Measurements from ENCODE around the gene PIN4. TPM values are rescaled to one million over a fixed set of nuclear protein-coding genes. Genes with fewer than 3 reads are reported as not detected.

The PIN4 gene
- total and polyA plus RNA-seq, 10 of the 15 experiments (the other 5 are each of a cell fraction or from before 2014, with no cell fraction given): 8.2 to 53.6 (median 33.9) TPM

GRCh38 chrX:72133851-72134546 is 47.6 kb upstream of the PIN4 start:
- Histone ChIP-seq H3K27me3 (replicated peaks in 1 of 2; ENCODE audit: control insufficient read depth in 2 of 2, insufficient read depth in 2 of 2, low read length in 1 of 2) (peaks cover 0 to 8% of the 10 kb centered on the region in 2 experiments; a peak in 3 of 4 replicates), H2AFZ (ENCODE audit: control insufficient read depth, low read depth, low read length) (no peak overlapping the region), H3K79me2 (ENCODE audit: control insufficient read depth, insufficient read depth, low read length) (no peaks in the 10 kb centered on the region), H3K27ac (ENCODE audit: control insufficient read depth, insufficient read depth) (no peak overlapping the region), H3K4me3 (no peak overlapping the region), H3K4me1 (ENCODE audit: control insufficient read depth, insufficient read depth, low read length) (no peaks in the 10 kb centered on the region), H3K36me3 (ENCODE audit: control insufficient read depth in 2 of 2, insufficient read depth in 2 of 2, low read length in 1 of 2) (no peaks in the 10 kb centered on the region), H4K20me1 (ENCODE audit: control insufficient read depth, insufficient read depth) (no peaks in the 10 kb centered on the region), H3K9me3 (replicated peaks; ENCODE audit: control insufficient read depth, insufficient read depth, low read length) (no peaks in the 10 kb centered on the region; the same call in 2 of the 3 replicates), H3K4me2 (ENCODE audit: control insufficient read depth, insufficient read depth) (no peak overlapping the region), H3K9ac (ENCODE audit: control insufficient read depth, insufficient read depth, low read length) (no peak overlapping the region)
- in situ Hi-C loops (cut with MboI): no loop called here
- FAIRE-seq (no peak), DNase-seq (ENCODE audit: low read depth, low spot score) (no peak), ATAC-seq (no peak)
- RAD21 ChIA-PET (ENCODE audit: unreplicated experiment): no interaction called here
- POLR2A ChIA-PET: no interaction called here
- SMC1A ChIA-PET (ENCODE audit: uncharacterized antibody, unreplicated experiment): no interaction called here
- CTCF ChIA-PET: no interaction called here
- intact Hi-C loops (cut with micrococcal nuclease; ENCODE audit: unreplicated experiment): no loop called here
- no TSS peak for BruUV-seq (replicated peaks)
- TF ChIP-seq ASH2L (IDR thresholded peaks at IDR 0.05; ENCODE audit: borderline replicate concordance, low read depth): no peak
- no peak for TF ChIP-seq POLR2AphosphoS5 (IDR thresholded peaks at IDR 0.05; ENCODE audit: low read length)
- TF ChIP-seq RELB (IDR thresholded peaks at IDR 0.05; ENCODE audit: low read depth): no peak
- TF ChIP-seq RAD21 (IDR thresholded peaks at IDR 0.05; ENCODE audit: insufficient read depth, low read depth, low read length): no peak
- TF ChIP-seq BHLHE40 (IDR thresholded peaks at IDR 0.05; ENCODE audit: borderline replicate concordance in 1 of 2, low read depth in 2 of 2, low read length in 1 of 2): no peak
- no peak for TF ChIP-seq FOXM1 (IDR thresholded peaks at IDR 0.05; ENCODE audit: low read depth, low read length)
- no peak for TF ChIP-seq ZNF274 (IDR thresholded peaks at IDR 0.05; ENCODE audit: insufficient read depth, insufficient read length)
- TF ChIP-seq SPI1 (IDR thresholded peaks at IDR 0.05; ENCODE audit: borderline replicate concordance, insufficient read depth, low read depth, low read length): no peak
- no peak for TF ChIP-seq ZBTB33 (IDR thresholded peaks at IDR 0.05)
- TF ChIP-seq, protein P1, sequence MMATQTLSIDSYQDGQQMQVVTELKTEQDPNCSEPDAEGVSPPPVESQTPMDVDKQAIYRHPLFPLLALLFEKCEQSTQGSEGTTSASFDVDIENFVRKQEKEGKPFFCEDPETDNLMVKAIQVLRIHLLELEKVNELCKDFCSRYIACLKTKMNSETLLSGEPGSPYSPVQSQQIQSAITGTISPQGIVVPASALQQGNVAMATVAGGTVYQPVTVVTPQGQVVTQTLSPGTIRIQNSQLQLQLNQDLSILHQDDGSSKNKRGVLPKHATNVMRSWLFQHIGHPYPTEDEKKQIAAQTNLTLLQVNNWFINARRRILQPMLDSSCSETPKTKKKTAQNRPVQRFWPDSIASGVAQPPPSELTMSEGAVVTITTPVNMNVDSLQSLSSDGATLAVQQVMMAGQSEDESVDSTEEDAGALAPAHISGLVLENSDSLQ (IDR thresholded peaks at IDR 0.05): no peak
- TF ChIP-seq SUZ12 (IDR thresholded peaks at IDR 0.05; ENCODE audit: unreplicated experiment): no peak
- TF ChIP-seq ZNF217 (IDR thresholded peaks at IDR 0.05): no peak
- whole genome bisulfite sequencing (ENCODE audit: insufficient coverage, insufficient replicate concordance, low lambda C conversion rate, missing lambda C conversion rate): 52% methylated on average over 11 of the region's 11 CpGs

Measured in GM12878 (cell line).